HG02623 (cell line): ENCODE measurements around the gene UNC5A.

Source experiments
- ATAC-seq: cut with Tn5 transposase; IDR thresholded peaks from one replicate; pipeline ENCODE4 v1.9.1; 2021; ENCODE audit warnings: moderate library complexity; ENCODE audit not compliant: unreplicated experiment

Gene UNC5A

DNA sequence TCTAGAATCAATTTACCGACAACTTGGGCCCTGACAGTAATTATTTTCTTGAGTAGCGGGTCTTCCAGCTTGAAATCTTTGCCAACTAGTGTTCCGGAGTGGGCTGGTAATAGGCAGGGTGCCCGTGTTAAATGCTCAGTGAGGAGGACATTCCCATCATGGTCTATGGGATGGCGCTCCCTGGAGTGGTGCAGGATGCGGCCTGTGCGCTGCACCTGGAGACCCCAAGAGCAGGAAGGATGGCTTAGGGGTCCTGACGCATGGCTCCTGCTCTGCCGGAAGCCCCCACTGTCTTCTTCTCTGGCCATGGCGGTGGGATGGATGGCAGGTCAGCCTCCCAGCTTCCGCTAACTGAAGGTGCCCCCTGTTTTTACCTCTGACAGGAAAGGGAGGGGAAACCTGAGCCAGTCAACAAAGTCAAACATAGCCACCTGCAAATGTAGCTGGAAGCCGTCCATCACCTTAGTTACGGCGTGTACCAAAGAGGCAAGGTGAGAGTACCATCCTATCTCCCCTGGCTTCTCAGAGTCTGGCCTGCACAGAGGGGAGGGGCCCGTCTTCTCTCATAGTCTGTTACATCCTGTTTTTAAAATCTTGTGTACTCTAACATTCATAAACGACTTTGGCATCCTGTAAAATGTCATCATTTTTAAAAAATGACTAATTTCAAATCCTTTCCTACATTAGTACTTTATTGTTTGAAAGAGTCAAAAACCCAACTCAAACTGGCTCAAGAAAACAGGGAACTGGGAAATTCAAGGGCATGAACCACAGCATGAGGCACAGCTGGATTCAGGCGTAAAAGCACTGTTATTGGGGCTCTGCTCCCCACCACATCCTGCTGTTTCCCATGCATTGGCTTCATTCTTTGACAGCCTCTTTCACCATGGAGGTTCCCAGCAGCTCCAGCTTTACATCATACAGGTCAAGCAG is 28.5 kb upstream of the UNC5A start:
- ATAC-seq: no peak

DNA sequence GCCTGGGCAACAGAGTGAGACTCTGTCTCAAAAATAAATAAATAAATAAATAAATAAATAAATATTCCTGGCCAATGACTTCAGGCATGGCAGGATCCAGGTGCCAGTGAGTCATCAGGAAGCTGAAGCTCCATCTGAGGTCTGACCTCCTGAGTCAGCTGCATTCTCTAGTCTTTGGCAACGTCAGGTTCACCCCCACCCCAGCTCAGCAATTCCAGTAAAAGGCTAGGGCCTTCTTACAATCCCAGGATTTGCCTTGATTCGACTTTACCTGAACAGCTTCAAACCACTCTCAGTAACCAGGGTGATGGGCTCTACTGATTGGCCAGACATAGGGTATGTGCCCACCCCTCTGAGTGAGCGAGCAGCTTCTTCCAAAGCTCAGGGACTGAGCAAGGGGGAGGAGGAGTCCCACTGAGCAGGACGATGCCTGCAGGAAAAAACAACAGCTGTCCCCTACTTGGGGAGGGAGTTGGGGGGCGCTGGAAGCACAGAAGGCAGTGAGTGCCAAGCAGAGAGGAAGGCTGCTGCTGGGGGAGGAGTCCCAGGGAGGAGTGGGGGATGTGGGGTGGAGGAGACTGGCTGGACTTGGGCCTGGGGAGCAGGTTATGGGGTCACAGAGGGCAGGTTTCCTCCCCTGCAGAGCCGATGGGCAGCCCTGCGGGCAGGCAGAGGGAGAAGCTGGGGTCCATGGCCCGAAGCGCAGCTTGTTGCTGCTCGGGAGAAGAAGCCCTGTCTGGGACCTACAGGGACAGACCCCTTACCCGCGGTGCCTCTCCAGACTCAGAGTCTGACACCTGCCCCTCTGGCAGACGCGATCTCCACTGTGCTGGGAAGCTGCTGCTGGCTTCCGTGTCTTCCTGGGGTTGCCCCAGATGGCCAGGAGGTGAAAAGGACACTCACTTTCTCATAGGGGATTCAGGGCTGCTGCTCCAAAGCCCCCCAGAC is 25.9 kb upstream of the UNC5A start:
- ATAC-seq: no peak

- no peak for ATAC-seq
Observed at GRCh38 chr5:176785184-176786145, 24.9 kb upstream of the UNC5A start.

DNA sequence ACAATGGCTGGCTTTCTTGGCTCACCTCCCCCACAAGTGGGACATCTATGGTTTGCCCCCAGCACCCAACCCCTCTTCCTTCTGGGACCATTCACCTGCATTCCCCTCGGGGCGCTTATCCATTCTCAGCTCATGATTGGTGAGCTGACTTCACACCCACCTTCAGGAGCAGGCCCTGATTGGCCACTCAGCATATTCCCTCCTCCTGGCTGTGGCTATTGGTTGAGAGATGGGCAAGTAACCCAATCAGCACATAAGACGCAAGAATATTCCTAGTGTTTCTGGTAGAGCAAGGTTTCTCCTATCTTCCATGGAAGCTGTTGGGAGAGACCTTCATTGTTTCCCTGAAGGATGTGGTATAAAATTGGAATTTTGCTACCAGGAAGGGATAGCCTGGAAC is 22.7 kb upstream of the UNC5A start:
- ATAC-seq: no peak

- ATAC-seq: no peak
Observed at GRCh38 chr5:176788091-176788490, 22.3 kb upstream of the UNC5A start.

DNA sequence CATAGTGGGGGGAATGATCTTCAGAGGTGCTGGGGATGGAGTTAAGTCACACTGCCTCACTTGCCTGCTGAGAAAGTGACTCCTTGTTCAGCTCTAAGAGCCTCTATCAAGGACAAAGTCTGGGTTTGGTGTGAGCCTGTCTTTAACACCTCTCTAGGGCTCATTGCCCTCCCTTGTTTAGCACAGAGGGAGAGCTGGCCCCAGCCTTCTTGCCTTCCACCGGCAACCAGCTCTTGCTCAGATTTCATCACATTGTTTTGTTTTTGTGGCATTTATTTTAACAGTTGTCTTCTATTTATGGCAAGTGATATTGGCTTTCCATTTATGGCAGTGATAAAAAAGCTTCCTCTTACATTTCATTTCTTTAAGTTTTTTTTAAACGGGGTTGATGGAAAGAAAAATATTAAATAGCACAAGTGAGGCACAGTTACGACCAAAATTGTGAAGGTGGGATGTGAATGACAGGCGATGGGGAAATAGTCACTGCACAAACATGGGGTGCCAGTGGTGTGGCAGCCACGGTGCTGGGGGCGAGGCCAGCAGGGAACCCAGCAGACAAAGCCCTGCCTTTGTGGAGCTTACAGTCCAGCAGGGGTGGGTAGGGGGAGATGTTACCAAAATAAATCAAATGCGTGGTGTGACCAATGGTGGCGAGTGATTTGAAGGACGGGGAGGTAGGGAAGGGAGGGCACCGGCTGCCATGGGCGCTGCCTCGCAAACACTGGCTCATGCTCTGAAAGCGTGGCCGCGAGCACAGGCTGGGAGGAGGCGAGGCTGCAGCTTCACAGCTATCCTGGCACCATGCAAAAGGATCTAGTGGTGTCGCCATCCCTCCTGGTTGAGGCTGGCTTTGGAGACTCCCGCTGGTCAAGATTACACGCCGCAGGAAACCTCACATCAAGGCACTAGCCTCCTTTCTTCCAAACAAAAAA is 21.2 kb upstream of the UNC5A start:
- ATAC-seq: no peak

GRCh38 chr5:176789873-176790615 is 20.3 kb upstream of the UNC5A start:
- no peak for ATAC-seq

DNA sequence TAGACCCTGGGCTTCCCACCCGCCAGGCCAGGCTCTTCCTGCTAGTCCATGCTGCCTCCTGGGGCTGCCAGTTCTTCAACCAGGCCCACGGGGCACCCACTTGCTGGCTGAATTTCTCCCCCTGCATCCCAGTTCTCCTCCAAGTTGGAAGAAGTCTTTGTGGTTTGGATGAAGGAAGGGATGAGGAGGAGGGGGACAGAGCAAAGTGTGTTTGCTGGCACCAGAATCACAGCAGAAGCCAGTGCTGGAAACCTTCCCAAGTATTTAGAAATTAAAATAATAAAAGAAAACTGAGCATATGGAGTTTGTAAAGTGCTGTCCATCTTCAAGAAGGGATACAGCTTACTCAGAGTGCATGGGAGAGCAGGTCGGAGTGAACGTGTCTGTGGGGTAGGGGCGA is 19.4 kb upstream of the UNC5A start:
- ATAC-seq: no peak

GRCh38 chr5:176792655-176793342 is 17.6 kb upstream of the UNC5A start:
- no peak for ATAC-seq

DNA sequence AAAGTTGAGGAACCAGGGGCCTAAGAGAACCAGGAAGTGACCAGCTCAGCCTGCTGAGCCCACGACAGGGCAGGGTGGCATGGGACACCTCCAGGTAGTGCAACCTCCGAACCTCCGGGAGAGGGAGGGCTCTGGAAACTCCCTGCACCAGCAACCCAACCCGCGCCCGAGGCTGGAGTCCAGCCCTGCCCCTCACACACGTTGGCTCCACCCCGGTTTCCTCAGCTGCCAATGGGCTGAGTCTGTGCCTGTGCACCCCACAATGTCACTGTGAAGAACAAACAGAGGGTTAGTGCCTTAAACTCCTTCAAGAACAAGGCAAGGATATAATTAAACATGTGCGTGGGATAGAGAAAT is 17.0 kb upstream of the UNC5A start:
- no peak for ATAC-seq

- no peak for ATAC-seq
Observed at GRCh38 chr5:176793736-176794135, 16.6 kb upstream of the UNC5A start.

DNA sequence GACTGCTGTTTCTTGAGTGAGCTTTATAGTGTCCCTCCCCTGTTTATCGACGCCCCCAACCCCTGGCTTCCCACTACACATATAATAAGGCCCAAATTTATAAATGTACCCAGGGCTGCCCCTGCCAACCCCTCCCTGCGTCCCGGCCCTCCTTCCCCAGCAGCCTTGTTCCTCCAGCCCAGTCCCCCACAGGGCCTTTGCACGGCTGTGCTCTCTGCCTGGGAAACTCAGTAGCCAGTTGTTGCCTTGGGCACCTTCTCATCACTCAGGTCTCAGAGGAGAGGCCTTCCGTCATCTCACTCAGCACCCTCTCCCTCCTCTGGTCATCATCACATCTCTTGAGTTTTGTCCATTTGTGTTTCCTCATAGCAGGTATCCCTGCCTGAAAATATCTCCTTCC is 15.8 kb upstream of the UNC5A start:
- no peak for ATAC-seq

DNA sequence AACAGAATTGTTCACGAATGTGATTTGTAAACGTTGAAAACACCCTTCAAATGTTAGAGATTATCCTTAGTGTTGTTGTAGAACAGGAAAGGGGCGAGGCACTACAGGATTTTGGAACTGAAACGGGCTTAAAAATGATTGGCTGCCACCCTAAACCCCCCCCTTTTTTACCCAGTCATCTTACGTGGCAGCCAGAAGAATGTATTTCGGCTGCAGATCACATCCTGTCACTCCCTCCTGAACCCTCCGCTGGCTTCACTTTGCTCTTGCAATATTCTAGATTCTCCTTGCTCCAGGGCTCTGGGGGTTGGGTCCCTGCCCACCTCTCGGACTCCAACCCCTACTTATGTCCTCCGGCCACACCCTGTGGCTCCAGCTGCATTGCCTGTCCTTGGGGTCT is 13.9 kb upstream of the UNC5A start:
- no peak for ATAC-seq

- no peak for ATAC-seq
Observed at GRCh38 chr5:176796970-176797369, 13.4 kb upstream of the UNC5A start.

DNA sequence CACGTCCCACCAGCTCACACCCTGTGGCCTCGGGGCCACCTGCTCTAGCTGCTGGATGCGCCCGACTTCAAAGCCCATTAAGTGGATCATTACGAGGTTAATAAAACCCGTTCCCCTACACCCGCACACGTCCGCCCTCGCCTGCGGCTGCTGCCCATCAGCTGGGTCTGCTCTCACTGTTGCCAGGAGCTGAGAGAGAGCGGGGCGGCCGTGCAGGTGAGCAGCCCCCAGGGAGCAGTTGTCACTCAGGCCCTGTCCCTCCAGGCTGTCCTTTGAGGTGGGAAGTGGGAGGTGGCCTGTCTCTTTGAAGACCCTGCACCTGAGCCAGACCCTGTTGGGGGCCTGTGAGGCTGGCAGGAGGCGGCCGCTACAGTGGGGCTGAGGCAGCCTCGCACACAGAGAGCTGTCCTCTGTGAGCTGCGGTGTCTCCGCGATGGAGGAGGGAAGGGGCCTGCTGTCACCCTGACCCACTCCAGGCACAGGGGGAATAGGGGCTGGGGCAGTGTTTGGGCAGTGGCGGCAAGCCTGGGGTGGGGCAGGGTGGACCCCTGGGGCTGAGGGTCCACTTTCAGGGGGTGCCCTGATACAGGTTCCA is 12.8 kb upstream of the UNC5A start:
- ATAC-seq: no peak

GRCh38 chr5:176798086-176798876 is 12.1 kb upstream of the UNC5A start:
- no peak for ATAC-seq

GRCh38 chr5:176798949-176799348 is 11.4 kb upstream of the UNC5A start:
- ATAC-seq: no peak
